NCI-H524 (cell line): ENCODE measurements around the gene TRMT112.
"Not testable (repeated sequence)": the region's sequence is repeated elsewhere in the genome, so short reads cannot be mapped to it uniquely, and the experiment has no call there.

Experiments used
- DNase-seq, 2 experiments: peaks; one replicate each; lab custom pipeline; 2025; lab: John Stamatoyannopoulos, UW

The TRMT112 gene

GRCh38 chr11:64331569-64332371, 14.4 kb upstream of the TRMT112 start:
- peak; percentile 57 to 67 for DNase-seq

- DNase-seq = no peak
Measured at GRCh38 chr11:64330888-64331287, 13.5 kb upstream of the TRMT112 start.

DNA sequence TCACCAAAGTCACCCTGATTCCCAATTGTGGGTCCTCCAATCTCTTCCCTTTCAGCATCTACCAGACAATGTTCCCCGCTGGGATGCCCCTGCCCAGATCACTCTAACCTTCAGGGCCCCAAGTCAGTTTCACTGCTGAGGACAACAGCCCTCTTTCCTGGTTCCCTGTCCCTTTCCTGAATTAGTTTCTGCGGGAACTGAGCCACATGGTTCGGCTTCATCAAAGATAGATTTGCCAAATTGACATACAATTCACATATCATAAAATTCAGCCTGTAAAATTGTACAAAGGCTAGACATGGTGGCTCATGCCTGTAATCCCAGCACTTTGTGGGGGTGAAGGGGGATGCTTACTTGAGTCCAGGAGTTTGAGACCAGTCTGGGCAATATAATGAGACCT, 10.6 kb upstream of the TRMT112 start:
- DNase-seq = no peak

DNA sequence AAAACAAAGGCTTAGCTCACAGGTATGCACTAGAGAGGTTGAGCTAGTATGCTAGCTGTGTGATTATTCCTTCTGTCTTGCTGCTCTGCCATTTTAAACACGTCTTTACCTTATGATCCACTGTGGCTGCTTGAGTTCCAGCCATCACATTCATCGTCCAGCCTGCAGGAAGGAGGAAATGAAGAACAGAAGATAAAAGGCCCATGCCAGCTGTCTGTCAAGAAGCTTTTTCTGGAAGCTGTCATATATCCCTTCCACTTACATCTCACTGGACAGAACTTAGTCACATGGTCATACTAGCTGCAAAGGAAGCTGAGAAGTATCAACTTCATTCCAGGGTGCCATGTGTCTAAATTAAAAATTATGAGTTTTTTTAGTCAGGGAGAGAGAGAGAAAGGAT, 10.0 kb upstream of the TRMT112 start:
- DNase-seq = no peak

GRCh38 chr11:64324692-64325469, 7.5 kb upstream of the TRMT112 start:
- DNase-seq = no peak

DNA sequence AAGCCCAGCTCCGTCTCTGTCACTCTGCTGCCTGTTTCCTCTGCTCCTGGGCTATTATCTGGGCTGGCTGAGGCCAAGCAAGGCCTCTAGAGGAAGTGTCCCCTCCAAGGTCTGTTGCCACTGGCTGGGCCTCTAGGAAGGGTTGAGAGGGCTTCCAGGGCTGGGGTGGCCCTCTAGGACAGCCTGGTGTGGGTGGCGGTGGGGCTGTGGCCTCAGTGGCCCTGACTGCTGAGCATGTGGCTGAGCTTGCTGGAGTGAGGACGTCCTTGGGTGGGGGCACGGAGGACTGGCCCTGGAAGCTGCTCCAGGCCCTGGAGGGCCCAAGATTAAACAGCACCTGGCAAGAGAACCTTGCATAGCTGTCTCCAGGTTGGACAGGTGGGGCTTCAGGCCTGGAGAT, 6.6 kb upstream of the TRMT112 start:
- not testable (repeated sequence) for DNase-seq

DNA sequence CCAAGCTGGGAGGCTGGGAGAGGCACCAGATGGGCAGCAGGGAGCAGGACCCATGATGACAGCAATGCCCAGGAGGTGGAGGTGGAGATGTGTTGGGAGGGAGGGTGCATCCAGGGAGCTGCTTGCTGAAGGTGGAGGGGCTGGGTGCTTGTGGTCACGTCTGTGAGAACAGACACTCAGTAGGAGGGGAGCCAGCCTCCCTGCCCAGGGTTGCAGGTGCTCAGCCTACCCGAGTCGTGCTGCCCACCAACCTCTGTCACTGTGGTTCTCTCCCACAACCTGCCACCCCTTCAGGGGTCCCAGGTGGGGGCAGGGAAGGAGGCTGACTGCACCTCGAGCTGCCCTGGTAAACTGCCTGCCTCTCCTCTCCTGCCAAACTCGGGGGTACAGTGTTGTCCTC, 6.0 kb upstream of the TRMT112 start:
- no peak for DNase-seq

GRCh38 chr11:64322925-64323260, 5.5 kb upstream of the TRMT112 start:
- DNase-seq = no peak

- no peak for DNase-seq
Measured at GRCh38 chr11:64321533-64321932, 4.2 kb upstream of the TRMT112 start.

DNA sequence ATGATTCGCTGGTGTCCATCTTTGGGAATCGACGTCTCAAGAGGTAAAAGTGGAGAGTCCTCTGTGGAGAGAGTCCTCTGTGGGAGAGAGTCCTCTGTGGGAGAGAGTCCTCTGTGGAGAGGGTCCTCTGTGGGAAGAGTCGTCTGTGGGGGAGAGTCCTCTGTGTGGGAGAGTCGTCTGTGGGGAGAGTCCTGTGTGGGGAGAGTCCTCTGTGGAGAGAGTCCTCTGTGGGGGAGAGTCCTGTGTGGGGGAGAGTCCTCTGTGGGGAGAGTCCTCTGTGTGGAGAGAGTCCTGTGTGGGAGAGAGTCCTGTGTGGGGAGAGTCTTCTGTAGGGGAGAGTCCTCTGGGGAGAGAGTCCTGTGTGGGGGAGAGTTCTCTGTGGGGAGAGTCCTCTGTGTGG, 3.7 kb upstream of the TRMT112 start:
- DNase-seq = no peak

DNA sequence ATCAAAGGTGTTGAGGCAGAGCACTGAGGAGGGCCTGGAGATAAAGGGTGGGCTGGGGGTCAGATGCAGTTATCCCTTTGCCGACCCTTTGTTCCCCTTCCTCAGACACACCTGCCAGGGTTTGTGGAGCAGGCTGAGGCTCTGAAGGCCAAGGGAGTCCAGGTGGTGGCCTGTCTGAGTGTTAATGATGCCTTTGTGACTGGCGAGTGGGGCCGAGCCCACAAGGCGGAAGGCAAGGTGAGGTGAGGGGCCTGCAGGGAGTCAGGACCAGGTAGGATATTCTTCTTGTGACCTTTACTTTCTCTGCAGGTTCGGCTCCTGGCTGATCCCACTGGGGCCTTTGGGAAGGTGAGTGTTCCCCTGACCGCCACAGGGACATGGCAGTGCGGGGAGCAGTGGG, 3.2 kb upstream of the TRMT112 start:
- no peak for DNase-seq

GRCh38 chr11:64318766-64319761, 1.7 kb upstream of the TRMT112 start:
- DNase-seq = no peak

DNA sequence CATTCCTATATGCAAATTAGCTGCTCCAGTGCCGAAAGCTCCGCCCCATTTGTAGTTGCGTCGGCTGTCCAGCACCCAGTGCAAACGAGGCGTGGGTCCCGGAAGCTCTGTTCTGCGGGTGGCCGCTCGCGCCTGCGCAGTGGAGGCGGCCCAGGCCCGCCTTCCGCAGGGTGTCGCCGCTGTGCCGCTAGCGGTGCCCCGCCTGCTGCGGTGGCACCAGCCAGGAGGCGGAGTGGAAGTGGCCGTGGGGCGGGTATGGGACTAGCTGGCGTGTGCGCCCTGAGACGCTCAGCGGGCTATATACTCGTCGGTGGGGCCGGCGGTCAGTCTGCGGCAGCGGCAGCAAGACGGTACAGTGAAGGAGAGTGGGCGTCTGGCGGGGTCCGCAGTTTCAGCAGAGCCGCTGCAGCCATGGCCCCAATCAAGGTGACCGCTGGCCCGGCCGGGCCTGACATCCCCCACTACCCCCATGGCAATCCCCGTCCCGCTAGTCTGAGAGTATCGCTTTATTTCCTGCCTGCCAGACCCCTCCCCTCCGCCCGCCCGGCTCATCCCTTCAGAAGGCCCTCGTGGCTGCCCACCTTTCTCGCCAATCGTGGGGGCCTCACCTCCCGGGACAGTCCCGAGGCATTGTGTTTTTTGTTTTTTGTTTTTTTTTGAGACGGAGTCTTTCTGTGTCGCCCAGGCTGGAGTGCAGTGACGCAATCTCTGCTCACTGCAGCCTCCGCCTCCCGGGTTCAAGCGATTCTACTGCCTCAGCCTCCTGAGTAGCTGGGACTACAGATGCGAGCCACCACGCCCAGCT, 804 bp upstream of the TRMT112 start, which contains the start of gene PRDX5:
PRDX5 (plus strand) TSS at position 161 of the 805 bp plus-strand sequence; CDS start at position 256, 95 bp downstream.
- DNase-seq = peak; percentile 92 to 95

GRCh38 chr11:64316672-64317324, 561 bp downstream of the TRMT112 start:
- peak; percentile 32 to 40 for DNase-seq

DNA sequence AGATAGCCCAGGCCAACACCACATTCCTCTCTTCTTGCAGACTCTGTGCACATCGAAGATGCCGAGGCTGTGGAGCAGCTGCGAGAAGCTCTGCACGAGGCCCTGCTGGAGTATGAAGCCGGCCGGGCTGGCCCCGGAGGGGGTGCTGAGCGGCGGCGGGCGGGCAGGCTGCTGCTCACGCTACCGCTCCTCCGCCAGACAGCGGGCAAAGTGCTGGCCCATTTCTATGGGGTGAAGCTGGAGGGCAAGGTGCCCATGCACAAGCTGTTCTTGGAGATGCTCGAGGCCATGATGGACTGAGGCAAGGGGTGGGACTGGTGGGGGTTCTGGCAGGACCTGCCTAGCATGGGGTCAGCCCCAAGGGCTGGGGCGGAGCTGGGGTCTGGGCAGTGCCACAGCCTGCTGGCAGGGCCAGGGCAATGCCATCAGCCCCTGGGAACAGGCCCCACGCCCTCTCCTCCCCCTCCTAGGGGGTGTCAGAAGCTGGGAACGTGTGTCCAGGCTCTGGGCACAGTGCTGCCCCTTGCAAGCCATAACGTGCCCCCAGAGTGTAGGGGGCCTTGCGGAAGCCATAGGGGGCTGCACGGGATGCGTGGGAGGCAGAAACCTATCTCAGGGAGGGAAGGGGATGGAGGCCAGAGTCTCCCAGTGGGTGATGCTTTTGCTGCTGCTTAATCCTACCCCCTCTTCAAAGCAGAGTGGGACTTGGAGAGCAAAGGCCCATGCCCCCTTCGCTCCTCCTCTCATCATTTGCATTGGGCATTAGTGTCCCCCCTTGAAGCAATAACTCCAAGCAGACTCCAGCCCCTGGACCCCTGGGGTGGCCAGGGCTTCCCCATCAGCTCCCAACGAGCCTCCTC, 1.5 kb downstream of the TRMT112 start:
- not testable (repeated sequence) for DNase-seq

DNA sequence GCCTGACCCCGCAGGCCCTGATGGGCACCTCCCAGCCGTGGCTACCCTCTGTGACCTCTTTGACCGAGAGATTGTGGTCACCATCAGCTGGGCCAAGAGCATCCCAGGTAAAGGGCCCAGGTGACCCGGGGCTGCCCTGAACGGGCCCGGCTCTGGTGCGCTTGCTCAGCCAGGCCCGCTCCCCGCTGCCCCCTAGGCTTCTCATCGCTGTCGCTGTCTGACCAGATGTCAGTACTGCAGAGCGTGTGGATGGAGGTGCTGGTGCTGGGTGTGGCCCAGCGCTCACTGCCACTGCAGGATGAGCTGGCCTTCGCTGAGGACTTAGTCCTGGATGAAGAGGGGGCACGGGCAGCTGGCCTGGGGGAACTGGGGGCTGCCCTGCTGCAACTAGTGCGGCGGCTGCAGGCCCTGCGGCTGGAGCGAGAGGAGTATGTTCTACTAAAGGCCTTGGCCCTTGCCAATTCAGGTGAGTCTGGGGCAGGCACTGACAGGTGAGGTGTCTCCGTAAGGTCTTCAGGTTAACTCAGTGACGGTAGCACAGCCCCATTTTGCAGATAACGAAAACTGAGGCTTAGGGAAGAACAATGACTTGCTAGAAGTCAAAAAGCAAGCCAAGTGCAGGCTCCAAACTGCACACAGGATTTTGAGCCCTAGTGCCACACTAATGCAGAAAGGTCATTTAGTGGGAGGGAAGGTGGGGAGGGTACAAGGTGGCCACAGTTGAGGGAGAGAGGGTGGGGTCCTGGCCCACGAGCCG, 2.4 kb downstream of the TRMT112 start:
- DNase-seq = no peak

DNA sequence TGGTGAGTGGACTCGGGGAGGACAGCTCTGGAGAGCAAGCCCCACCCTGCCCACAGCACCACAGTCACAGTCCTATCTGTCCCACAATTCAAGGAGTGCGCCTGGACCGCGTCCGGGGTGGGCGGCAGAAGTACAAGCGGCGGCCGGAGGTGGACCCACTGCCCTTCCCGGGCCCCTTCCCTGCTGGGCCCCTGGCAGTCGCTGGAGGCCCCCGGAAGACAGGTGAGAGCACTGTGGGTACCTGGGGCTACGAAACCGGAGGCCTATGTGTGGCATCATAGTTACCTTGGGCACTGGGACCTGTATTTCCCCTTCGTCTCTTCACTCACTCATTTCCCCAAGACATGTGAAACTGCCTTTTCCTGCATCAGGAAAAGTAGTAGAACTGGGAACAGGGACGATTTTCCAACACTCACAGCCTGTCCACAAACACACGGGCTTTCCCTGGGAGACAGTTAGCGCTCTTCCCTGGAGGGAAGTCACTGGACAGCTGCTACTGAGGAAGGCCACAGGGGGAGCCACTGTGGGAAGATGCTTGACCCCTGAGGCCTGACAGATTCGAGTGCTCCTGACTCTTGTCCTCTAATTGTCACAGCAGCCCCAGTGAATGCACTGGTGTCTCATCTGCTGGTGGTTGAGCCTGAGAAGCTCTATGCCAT, 3.1 kb downstream of the TRMT112 start:
- no peak for DNase-seq

- no peak for DNase-seq
Measured at GRCh38 chr11:64313491-64314145, 3.7 kb downstream of the TRMT112 start.
